ENCODE measurements around the gene ENOX1.

DNA sequence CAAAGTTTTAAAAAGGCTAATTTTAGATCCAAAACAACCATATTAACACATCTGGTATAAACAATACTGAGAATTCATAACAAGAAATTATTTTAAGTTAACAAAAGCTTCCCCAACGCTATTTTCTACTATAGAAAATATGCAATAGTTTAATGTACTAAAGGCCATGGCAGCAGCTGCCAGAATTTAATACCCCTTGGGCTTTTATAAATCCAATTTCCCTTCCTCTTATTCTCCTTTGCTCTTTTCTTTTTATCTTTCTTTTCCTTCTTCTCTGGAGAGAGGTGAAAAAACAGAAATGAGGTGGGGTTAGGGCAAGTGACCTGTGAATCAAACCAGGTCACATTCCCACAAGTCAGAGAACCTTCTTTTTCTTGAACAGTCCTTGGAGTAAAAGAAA, 58.9 kb downstream of the ENOX1 start:
- TF ChIP-seq, protein P1, sequence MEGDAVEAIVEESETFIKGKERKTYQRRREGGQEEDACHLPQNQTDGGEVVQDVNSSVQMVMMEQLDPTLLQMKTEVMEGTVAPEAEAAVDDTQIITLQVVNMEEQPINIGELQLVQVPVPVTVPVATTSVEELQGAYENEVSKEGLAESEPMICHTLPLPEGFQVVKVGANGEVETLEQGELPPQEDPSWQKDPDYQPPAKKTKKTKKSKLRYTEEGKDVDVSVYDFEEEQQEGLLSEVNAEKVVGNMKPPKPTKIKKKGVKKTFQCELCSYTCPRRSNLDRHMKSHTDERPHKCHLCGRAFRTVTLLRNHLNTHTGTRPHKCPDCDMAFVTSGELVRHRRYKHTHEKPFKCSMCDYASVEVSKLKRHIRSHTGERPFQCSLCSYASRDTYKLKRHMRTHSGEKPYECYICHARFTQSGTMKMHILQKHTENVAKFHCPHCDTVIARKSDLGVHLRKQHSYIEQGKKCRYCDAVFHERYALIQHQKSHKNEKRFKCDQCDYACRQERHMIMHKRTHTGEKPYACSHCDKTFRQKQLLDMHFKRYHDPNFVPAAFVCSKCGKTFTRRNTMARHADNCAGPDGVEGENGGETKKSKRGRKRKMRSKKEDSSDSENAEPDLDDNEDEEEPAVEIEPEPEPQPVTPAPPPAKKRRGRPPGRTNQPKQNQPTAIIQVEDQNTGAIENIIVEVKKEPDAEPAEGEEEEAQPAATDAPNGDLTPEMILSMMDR (IDR thresholded peaks at IDR 0.05): no peak
- no peak for TF ChIP-seq POLR2A (IDR thresholded peaks at IDR 0.05)
